Endothelial cell of umbilical vein (primary cell): Measurements from ENCODE around the gene GPS1. TPM values are rescaled to one million over a fixed set of nuclear protein-coding genes. Genes with fewer than 3 reads are reported as not detected.
A peak's percentile ranks its signal among the peaks of the same experiment; 100 is the strongest.

Source experiments
- BruUV-seq: library from RNA; stranded (reverse); fragments of 400-500 nt; replicated peaks from 2 replicates; lab custom pipeline; 2021; lab: Mats Ljungman, UMichigan
- CTCF ChIA-PET: fragments of 300-600, 350-600 bp; sonication (Branson Sonifier 250); formaldehyde crosslinking; loops from one replicate; lab custom pipeline; 2021; ENCODE audit warnings: antibody characterized with exemption, inconsistent platforms; lab: Charles Lee
- POLR2A ChIA-PET: fragments of 300-600, 350-600 bp; sonication (Branson Sonifier 250); formaldehyde crosslinking; loops from one replicate; lab custom pipeline; 2021; ENCODE audit warnings: antibody characterized with exemption, inconsistent platforms; lab: Charles Lee
- DNase-seq: peaks from one replicate; pipeline ENCODE4 v3.0.0-alpha.2; 2011; ENCODE audit warnings: low read depth, low spot score
- FAIRE-seq: peaks from 2 replicates; lab custom pipeline; 2011; peaks lifted over from hg19 to GRCh38; lab: Jason Lieb, UNC
- H2AFZ ChIP-seq: 2 replicates; pipeline ENCODE4 v1.6.0; 2012; ENCODE audit warnings: low read depth, low read length, control low read depth, inconsistent platforms
- H3K27ac ChIP-seq: 2 replicates; pipeline ENCODE4 v1.5.1; 2011; ENCODE audit warnings: low read depth, mild to moderate bottlenecking, control low read depth, low read length, moderate library complexity; ENCODE audit not compliant: insufficient read depth
- H3K27me3 ChIP-seq, 2 experiments: 2 replicates each; pipeline versions ENCODE4 v1.6.0 to v1.6.1; 2011; ENCODE audit warnings: low read length in 2 of 2, mixed read lengths in 1 of 2; ENCODE audit not compliant: control insufficient read depth in 2 of 2, insufficient read depth in 2 of 2
- H3K36me3 ChIP-seq, 2 experiments: 2 replicates in 1 of 2; 3 replicates in 1 of 2; pipeline ENCODE4 v1.5.1; 2011; ENCODE audit warnings: low read length in 2 of 2, mild to moderate bottlenecking in 1 of 2, moderate library complexity in 1 of 2; ENCODE audit not compliant: control insufficient read depth in 2 of 2, insufficient read depth in 2 of 2; ENCODE audit errors: extremely low read depth in 1 of 2
- H3K4me1 ChIP-seq: 3 replicates; pipeline ENCODE4 v1.5.1; 2011; ENCODE audit warnings: mild to moderate bottlenecking, low read length; ENCODE audit not compliant: control insufficient read depth, insufficient read depth; ENCODE audit errors: extremely low read depth
- H3K4me2 ChIP-seq: 2 replicates; pipeline ENCODE4 v1.6.1; 2011; ENCODE audit warnings: low read length, control low read depth, mixed read lengths; ENCODE audit not compliant: insufficient read depth
- H3K4me3 ChIP-seq, 3 experiments: fragments of 200-600 bp in 1 of 3; sonication (generic), shearing (Covaris generic) in 1 of 3; replicated peaks in 1 of 3; 2 replicates each; pipeline ENCODE4 v1.5.1; 2011 to 2016; ENCODE audit warnings: control low read depth in 3 of 3, low read length in 3 of 3, mild to moderate bottlenecking in 2 of 3, inconsistent platforms in 1 of 3, low read depth in 1 of 3, moderate library complexity in 1 of 3; ENCODE audit not compliant: insufficient read depth in 1 of 3
- H3K79me2 ChIP-seq: 2 replicates; pipeline ENCODE4 v1.6.0; 2012; ENCODE audit warnings: low read length, inconsistent platforms; ENCODE audit not compliant: control insufficient read depth, insufficient read depth
- H3K9ac ChIP-seq: replicated peaks from 2 replicates; pipeline ENCODE3; 2011; ENCODE audit warnings: low read length, control low read depth; ENCODE audit not compliant: insufficient read depth; ENCODE audit errors: extremely low read depth
- H3K9me1 ChIP-seq: replicated peaks from 3 replicates; pipeline ENCODE4 v1.6.0; 2011; ENCODE audit warnings: mild to moderate bottlenecking, low read length; ENCODE audit not compliant: control insufficient read depth, insufficient read depth; ENCODE audit errors: extremely low read depth
- H3K9me3 ChIP-seq: replicated peaks from 2 replicates; pipeline ENCODE4 v1.5.1; 2012; ENCODE audit warnings: low read length, inconsistent platforms; ENCODE audit not compliant: control insufficient read depth, insufficient read depth
- H4K20me1 ChIP-seq: replicated peaks from 2 replicates; pipeline ENCODE3; 2011; ENCODE audit warnings: mild to moderate bottlenecking, low read length; ENCODE audit not compliant: control insufficient read depth, insufficient read depth; ENCODE audit errors: extremely low read depth
- CTCF ChIP-seq, 2 donors: IDR thresholded peaks; 1 replicate in 1 of 2; 2 replicates in 1 of 2; pipeline ENCODE4 v1.5.1; 2011; ENCODE audit warnings: low read length in 2 of 2, mild to moderate bottlenecking in 2 of 2, moderate library complexity in 2 of 2, control low read depth in 1 of 2, inconsistent platforms in 1 of 2, low read depth in 1 of 2; ENCODE audit not compliant: insufficient read depth in 1 of 2; ENCODE audit errors: extremely low read depth in 1 of 2
- EZH2 ChIP-seq: IDR thresholded peaks from 2 replicates; pipeline ENCODE4 v1.6.1; 2012; ENCODE audit warnings: borderline replicate concordance, low read depth, mild to moderate bottlenecking, moderate library complexity, low read length, inconsistent platforms; ENCODE audit not compliant: severe bottlenecking
- FOS ChIP-seq: IDR thresholded peaks from 2 replicates; pipeline ENCODE4 v1.6.1; 2011; ENCODE audit warnings: mild to moderate bottlenecking, low read length, moderate library complexity, borderline replicate concordance; ENCODE audit not compliant: insufficient read depth
- GATA2 ChIP-seq: IDR thresholded peaks from 2 replicates; pipeline ENCODE4 v1.7.0; 2011; ENCODE audit warnings: low read depth, mild to moderate bottlenecking, moderate library complexity, mixed read lengths, low read length; ENCODE audit not compliant: insufficient read length, insufficient read depth
- JUN ChIP-seq: IDR thresholded peaks from 2 replicates; pipeline ENCODE4 v1.6.1; 2011; ENCODE audit warnings: borderline replicate concordance, low read depth; ENCODE audit not compliant: insufficient read length, insufficient read depth
- MAX ChIP-seq: IDR thresholded peaks from 2 replicates; pipeline ENCODE4 v1.6.1; 2011; ENCODE audit not compliant: insufficient read depth, insufficient read length
- MYC ChIP-seq: IDR thresholded peaks from one replicate; pipeline ENCODE4 v1.6.1; 2011; ENCODE audit warnings: mild to moderate bottlenecking, low read depth, low read length
- POLR2A ChIP-seq: IDR thresholded peaks from 2 replicates; pipeline ENCODE4 v1.6.1; 2012; ENCODE audit warnings: low read depth, mild to moderate bottlenecking, control low read depth, low read length
- POLR2AphosphoS5 ChIP-seq: IDR thresholded peaks from 2 replicates; pipeline ENCODE4 v1.6.1; 2012; ENCODE audit warnings: low read depth, mild to moderate bottlenecking, control low read depth, low read length, moderate library complexity; ENCODE audit not compliant: insufficient read depth
- dilution Hi-C: fragments of 300-500 bp; cut with MboI; formaldehyde crosslinking; loops from one replicate; pipeline ENCODE4 v1.15.0; 2019; ENCODE audit warnings: low sequenced_read_pairs; ENCODE audit not compliant: extremely low pct_ligation_motif_present
- intact Hi-C: fragments of 100-400 bp; cut with micrococcal nuclease; formaldehyde crosslinking; loops from one replicate; pipeline ENCODE4 v1.10.0; 2022
- polyA plus RNA-seq, 4 experiments: library from polyadenylated mRNA; depleted of rRNA in 3 of 4; stranded (reverse) in 3 of 4; unstranded in 1 of 4; fragments of >200 nt; gene quantifications; 2 replicates each; pipeline versions ENCODE4 v1.2.1 to v1.2.3, GENCODE V29; 2011 to 2012; ENCODE audit warnings: missing spikeins in 1 of 4
- total RNA-seq: library from RNA; stranded (reverse); gene quantifications from 2 replicates; pipeline ENCODE4 v1.2.3, GENCODE V29; 2021

The GPS1 gene
- total and polyA plus RNA-seq, 2 donors (not counting 3 experiments of a cell fraction or from before 2014, with no cell fraction given) = 116 to 178 TPM

- CTCF ChIA-PET = interaction anchor here (1.3 to 1.8 kb wide), 3 partner anchors 15 to 67 kb away, joined by 4 to 15 read pairs (median 6); partner anchors contain the start of genes DCXR and RAC3
- DNase-seq (peak; percentile 47), FAIRE-seq (peak; percentile 55)
- Histone ChIP-seq H3K9me1 (no peaks in the 10 kb centered on the region), H3K4me2 (peak overlapping the region; percentile 26), H4K20me1 (no peaks in the 10 kb centered on the region), H3K27me3 (no peaks in the 10 kb centered on the region), H2AFZ (no peak overlapping the region), H3K4me1 (peaks cover 20% of the 10 kb centered on the region), H3K9me3 (no peaks in the 10 kb centered on the region), H3K4me3 (peak overlapping the region; percentile 27 to 78 (median 54)), H3K79me2 (peaks cover 49% of the 10 kb centered on the region), H3K9ac (peak overlapping the region; percentile 81), H3K36me3 (peaks cover 15 to 20% of the 10 kb centered on the region in 2 experiments), H3K27ac (peak overlapping the region; percentile 61)
- POLR2A ChIA-PET = interaction anchor here (2.2 kb wide), 1 partner anchor 9 kb away, joined by 9 read pairs; no protein-coding TSS in a partner anchor
- intact Hi-C loops (loop anchor here (5.0 kb wide), 2 partner anchors 120 to 130 kb away; partner anchors contain the start of genes ASPSCR1 and SLC16A3), dilution Hi-C loops (no loop called here)
- TF ChIP-seq GATA2 = no peak
- TF ChIP-seq FOS = no peak
- peak; percentile 48 for TF ChIP-seq POLR2AphosphoS5
- TF ChIP-seq POLR2A = peak; percentile 52
- no TSS peak for BruUV-seq
These were observed 45.7 kb downstream of the GPS1 start for GRCh38 chr17:82097184-82097918.

- H3K27me3 ChIP-seq = no peaks in the 10 kb centered on the region
- no peaks in the 10 kb centered on the region for H3K9me1 ChIP-seq
- ChIA-PET CTCF (interaction anchor here (1.3 to 1.8 kb wide), 3 partner anchors 15 to 67 kb away, joined by 4 to 15 read pairs (median 6); partner anchors contain the start of genes DCXR and RAC3), POLR2A (interaction anchor here (1.2 to 2.2 kb wide), 2 partner anchors 9 to 10 kb away, joined by 4 to 9 read pairs; no protein-coding TSS in a partner anchor)
- no peaks in the 10 kb centered on the region for H3K9me3 ChIP-seq
- no peak overlapping the region for H3K4me2 ChIP-seq
- DNase-seq = no peak
- peaks cover 14 to 19% of the 10 kb centered on the region in 2 experiments for H3K36me3 ChIP-seq
- H4K20me1 ChIP-seq = no peaks in the 10 kb centered on the region
- H3K4me1 ChIP-seq = peaks cover 20% of the 10 kb centered on the region
- dilution Hi-C loops = no loop called here
- intact Hi-C loops = loop anchor here (2.0 to 5.0 kb wide), 5 partner anchors 57 to 129 kb away; partner anchors contain the start of genes ASPSCR1, CENPX, LRRC45 and RAC3
- peak overlapping the region; percentile 81 for H3K9ac ChIP-seq
- FAIRE-seq = no peak
- H2AFZ ChIP-seq = no peak overlapping the region
- TF ChIP-seq GATA2 (no peak), FOS (no peak), EZH2 (no peak), JUN (no peak), CTCF (IDR thresholded peaks at IDR 0.05; ENCODE audit: extremely low read depth in 1 of 2, insufficient read depth in 1 of 2, low read depth in 1 of 2, low read length in 2 of 2) (no peak), POLR2AphosphoS5 (no peak), MAX (no peak), MYC (no peak), POLR2A (no peak)
- BruUV-seq = TSS peak; percentile 56
- peak overlapping the region; percentile 61 for H3K27ac ChIP-seq
- peak overlapping the region; percentile 27 to 78 (median 54) for H3K4me3 ChIP-seq
- H3K79me2 ChIP-seq = peaks cover 47% of the 10 kb centered on the region
These were observed 46.1 kb downstream of the GPS1 start for GRCh38 chr17:82097919-82098168.
